ENCODE measurements around the gene RBM17. TPM values are rescaled to one million over a fixed set of nuclear protein-coding genes. Genes with fewer than 3 reads are reported as not detected.

RBM17 gene
- total RNA-seq, 2 donors from 2014 or later: 40.5 to 59.2 TPM

- Histone ChIP-seq H3K27me3 (replicated peaks; ENCODE audit: insufficient read depth) (no peaks in the 10 kb centered on the region), H3K4me3 (no peak overlapping the region), H3K4me1 (replicated peaks) (no peaks in the 10 kb centered on the region), H3K9me3 (no peaks in the 10 kb centered on the region), H3K27ac (no peak overlapping the region), H3K36me3 (peaks cover 0 to 4% of the 10 kb centered on the region in 2 donors)
- TF ChIP-seq POLR2AphosphoS5 (IDR thresholded peaks at IDR 0.05) (no peak), POLR2A (IDR thresholded peaks at IDR 0.05) (no peak), CTCF (IDR thresholded peaks at IDR 0.05) (no peak)
- DNase-seq (ENCODE audit: low spot score): no peak
- 78% methylated on average over 6 of the region's 6 CpGs for WGBS
- intact Hi-C loops (cut with DNase I): loop anchor here (2.0 kb wide), 3 partner anchors 43 to 293 kb away; partner anchors contain the start of gene PFKFB3
Measured at GRCh38 chr10:6108072-6108471, 19.2 kb downstream of the RBM17 start.

GRCh38 chr10:6108631-6109443 is 20.0 kb downstream of the RBM17 start:
- Histone ChIP-seq H3K4me3 (no peak overlapping the region), H3K27ac (peak overlapping the region in 1 of 2 donors; percentile 50), H3K4me1 (replicated peaks) (no peaks in the 10 kb centered on the region), H3K9me3 (no peaks in the 10 kb centered on the region), H3K36me3 (peaks cover 0 to 4% of the 10 kb centered on the region in 2 donors), H3K27me3 (replicated peaks; ENCODE audit: insufficient read depth) (no peaks in the 10 kb centered on the region)
- peak; percentile 23 for TF ChIP-seq POLR2AphosphoS5 (IDR thresholded peaks at IDR 0.05)
- no peak for TF ChIP-seq POLR2A (IDR thresholded peaks at IDR 0.05)
- peak; percentile 35 to 82 (median 75) for TF ChIP-seq CTCF (IDR thresholded peaks at IDR 0.05)
- no peak for DNase-seq (ENCODE audit: low spot score)
- 39% methylated on average over 12 of the region's 12 CpGs for WGBS
- intact Hi-C loops (cut with DNase I): loop anchor here (2.0 kb wide), 3 partner anchors 42 to 292 kb away; partner anchors contain the start of gene PFKFB3

GRCh38 chr10:6109444-6109775 is 20.6 kb downstream of the RBM17 start:
- H3K27ac ChIP-seq: peak overlapping the region in 1 of 2 donors; percentile 50
- intact Hi-C loops (cut with DNase I): loop anchor here (2.0 kb wide), 3 partner anchors 41 to 291 kb away; partner anchors contain the start of gene PFKFB3
- no peak overlapping the region for H3K4me3 ChIP-seq
- no peaks in the 10 kb centered on the region for H3K4me1 ChIP-seq (replicated peaks)
- no peaks in the 10 kb centered on the region for H3K27me3 ChIP-seq (replicated peaks; ENCODE audit: insufficient read depth)
- H3K36me3 ChIP-seq: peaks cover 0 to 4% of the 10 kb centered on the region in 2 donors
- TF ChIP-seq POLR2A (IDR thresholded peaks at IDR 0.05): no peak
- no peak for TF ChIP-seq CTCF (IDR thresholded peaks at IDR 0.05)
- no peak for TF ChIP-seq POLR2AphosphoS5 (IDR thresholded peaks at IDR 0.05)
- 84% methylated on average over 7 of the region's 7 CpGs for WGBS
- no peak for DNase-seq (ENCODE audit: low spot score)
- H3K9me3 ChIP-seq: no peaks in the 10 kb centered on the region

GRCh38 chr10:6110136-6110535 is 21.3 kb downstream of the RBM17 start:
- intact Hi-C loops (cut with DNase I): no loop called here

More at GRCh38 chr10:6110136-6110535, 21.3 kb downstream of the RBM17 start:
- Histone ChIP-seq H3K4me1 (replicated peaks) (no peaks in the 10 kb centered on the region), H3K4me3 (no peak overlapping the region), H3K27ac (peak overlapping the region in 1 of 2 donors; percentile 50), H3K9me3 (no peaks in the 10 kb centered on the region), H3K36me3 (peaks cover 0 to 4% of the 10 kb centered on the region in 2 donors), H3K27me3 (replicated peaks; ENCODE audit: insufficient read depth) (no peaks in the 10 kb centered on the region)
- TF ChIP-seq CTCF (IDR thresholded peaks at IDR 0.05) (no peak), POLR2AphosphoS5 (IDR thresholded peaks at IDR 0.05) (no peak), POLR2A (IDR thresholded peaks at IDR 0.05) (no peak)
- no peak for DNase-seq (ENCODE audit: low spot score)
- 71% methylated on average over 5 of the region's 5 CpGs for WGBS
